Ishikawa (cell line): Measurements from ENCODE around the gene EMILIN2.

Experiments used
- CEBPB ChIP-seq: IDR thresholded peaks from 2 replicates; pipeline ENCODE4 v1.6.1; 2012
- EGR1 ChIP-seq: IDR thresholded peaks from 2 replicates; pipeline ENCODE4 v1.6.1; 2012
- EP300 ChIP-seq: IDR thresholded peaks from 2 replicates; pipeline ENCODE4 v1.6.1; 2012; ENCODE audit warnings: borderline replicate concordance
- FOXM1 ChIP-seq: IDR thresholded peaks from 2 replicates; pipeline ENCODE4 v1.6.1; 2012; ENCODE audit warnings: low read depth, borderline replicate concordance
- NFIC ChIP-seq: IDR thresholded peaks from 2 replicates; pipeline ENCODE4 v1.6.1; 2012
- RAD21 ChIP-seq: IDR thresholded peaks from 2 replicates; pipeline ENCODE4 v1.6.1; 2012; ENCODE audit warnings: low read depth
- TAF1 ChIP-seq: IDR thresholded peaks from 2 replicates; pipeline ENCODE4 v1.6.1; 2012; ENCODE audit warnings: low read depth, mild to moderate bottlenecking
- TCF12 ChIP-seq: IDR thresholded peaks from 2 replicates; pipeline ENCODE4 v1.6.1; 2012; ENCODE audit warnings: low read depth
- YY1 ChIP-seq: IDR thresholded peaks from 2 replicates; pipeline ENCODE4 v1.6.1; 2012; ENCODE audit warnings: low read depth
- ZBTB7A ChIP-seq: IDR thresholded peaks from 2 replicates; pipeline ENCODE4 v1.6.1; 2012; ENCODE audit warnings: low read depth
- TF ChIP-seq, protein P1 (sequence below): IDR thresholded peaks from 2 replicates; pipeline ENCODE4 v1.6.1; 2012
- TF ChIP-seq, protein P2 (sequence below): IDR thresholded peaks from 2 replicates; pipeline ENCODE4 v1.6.1; 2012; ENCODE audit warnings: low read depth, mild to moderate bottlenecking
- TF ChIP-seq, protein P3 (sequence below): IDR thresholded peaks from 2 replicates; pipeline ENCODE4 v1.6.1; 2012

DNA sequence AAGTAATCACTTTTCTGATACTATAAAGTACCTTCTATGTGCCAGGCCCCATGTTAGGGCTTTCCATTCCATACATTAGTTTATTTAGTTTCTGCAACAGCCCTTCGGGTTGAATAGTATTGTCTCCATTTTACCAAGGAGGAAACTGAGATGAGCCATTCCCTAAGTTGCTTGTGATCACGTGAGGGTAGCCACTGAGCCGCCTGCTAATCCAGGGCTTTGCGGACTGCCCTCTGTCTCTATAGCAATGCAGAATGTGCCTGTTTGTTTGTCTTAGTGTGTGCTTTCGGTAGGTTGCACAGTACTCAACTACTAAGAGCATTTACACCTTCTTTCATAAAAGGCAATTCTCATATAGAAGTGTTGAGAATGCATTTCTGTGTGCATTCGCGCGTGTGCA lies 5.0 kb downstream of the EMILIN2 start:
- no peak for TF ChIP-seq NFIC
- TF ChIP-seq, protein P1, sequence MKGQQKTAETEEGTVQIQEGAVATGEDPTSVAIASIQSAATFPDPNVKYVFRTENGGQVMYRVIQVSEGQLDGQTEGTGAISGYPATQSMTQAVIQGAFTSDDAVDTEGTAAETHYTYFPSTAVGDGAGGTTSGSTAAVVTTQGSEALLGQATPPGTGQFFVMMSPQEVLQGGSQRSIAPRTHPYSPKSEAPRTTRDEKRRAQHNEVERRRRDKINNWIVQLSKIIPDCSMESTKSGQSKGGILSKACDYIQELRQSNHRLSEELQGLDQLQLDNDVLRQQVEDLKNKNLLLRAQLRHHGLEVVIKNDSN = no peak
- no peak for TF ChIP-seq CEBPB
- no peak for TF ChIP-seq FOXM1
- no peak for TF ChIP-seq TCF12
- TF ChIP-seq EGR1 = no peak
- TF ChIP-seq EP300 = no peak
- TF ChIP-seq, protein P2, sequence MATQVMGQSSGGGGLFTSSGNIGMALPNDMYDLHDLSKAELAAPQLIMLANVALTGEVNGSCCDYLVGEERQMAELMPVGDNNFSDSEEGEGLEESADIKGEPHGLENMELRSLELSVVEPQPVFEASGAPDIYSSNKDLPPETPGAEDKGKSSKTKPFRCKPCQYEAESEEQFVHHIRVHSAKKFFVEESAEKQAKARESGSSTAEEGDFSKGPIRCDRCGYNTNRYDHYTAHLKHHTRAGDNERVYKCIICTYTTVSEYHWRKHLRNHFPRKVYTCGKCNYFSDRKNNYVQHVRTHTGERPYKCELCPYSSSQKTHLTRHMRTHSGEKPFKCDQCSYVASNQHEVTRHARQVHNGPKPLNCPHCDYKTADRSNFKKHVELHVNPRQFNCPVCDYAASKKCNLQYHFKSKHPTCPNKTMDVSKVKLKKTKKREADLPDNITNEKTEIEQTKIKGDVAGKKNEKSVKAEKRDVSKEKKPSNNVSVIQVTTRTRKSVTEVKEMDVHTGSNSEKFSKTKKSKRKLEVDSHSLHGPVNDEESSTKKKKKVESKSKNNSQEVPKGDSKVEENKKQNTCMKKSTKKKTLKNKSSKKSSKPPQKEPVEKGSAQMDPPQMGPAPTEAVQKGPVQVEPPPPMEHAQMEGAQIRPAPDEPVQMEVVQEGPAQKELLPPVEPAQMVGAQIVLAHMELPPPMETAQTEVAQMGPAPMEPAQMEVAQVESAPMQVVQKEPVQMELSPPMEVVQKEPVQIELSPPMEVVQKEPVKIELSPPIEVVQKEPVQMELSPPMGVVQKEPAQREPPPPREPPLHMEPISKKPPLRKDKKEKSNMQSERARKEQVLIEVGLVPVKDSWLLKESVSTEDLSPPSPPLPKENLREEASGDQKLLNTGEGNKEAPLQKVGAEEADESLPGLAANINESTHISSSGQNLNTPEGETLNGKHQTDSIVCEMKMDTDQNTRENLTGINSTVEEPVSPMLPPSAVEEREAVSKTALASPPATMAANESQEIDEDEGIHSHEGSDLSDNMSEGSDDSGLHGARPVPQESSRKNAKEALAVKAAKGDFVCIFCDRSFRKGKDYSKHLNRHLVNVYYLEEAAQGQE = no peak
- no peak for TF ChIP-seq ZBTB7A
- TF ChIP-seq, protein P3, sequence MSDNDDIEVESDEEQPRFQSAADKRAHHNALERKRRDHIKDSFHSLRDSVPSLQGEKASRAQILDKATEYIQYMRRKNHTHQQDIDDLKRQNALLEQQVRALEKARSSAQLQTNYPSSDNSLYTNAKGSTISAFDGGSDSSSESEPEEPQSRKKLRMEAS = no peak
- no peak for TF ChIP-seq YY1
- TF ChIP-seq RAD21 = no peak
- no peak for TF ChIP-seq TAF1
